Esophagus muscularis mucosa (tissue), 4 donors: ENCODE results near the gene TAF1B. TPM values are rescaled to one million over a fixed set of nuclear protein-coding genes. Genes with fewer than 3 reads are reported as not detected.

Source experiments
- DNase-seq: peaks from one replicate; pipeline ENCODE4 v3.0.0-alpha.2; 2017; ENCODE audit errors: extremely low spot score
- H3K27ac ChIP-seq, 4 donors: fragments of 200-600 bp; sonication (generic); replicated peaks in 1 of 4; 1 replicate in 3 of 4; 2 replicates in 1 of 4; pipeline ENCODE4 v1.5.1; 2016 to 2019; ENCODE audit warnings: mild to moderate bottlenecking in 1 of 4
- H3K27me3 ChIP-seq, 4 donors: fragments of 200-600 bp; sonication (generic); one replicate each; pipeline versions ENCODE4 v1.5.1 to v1.6.0; 2016 to 2019
- H3K36me3 ChIP-seq, 4 donors: fragments of 200-600 bp; sonication (generic); one replicate each; pipeline ENCODE4 v1.5.1; 2016 to 2019
- H3K4me1 ChIP-seq, 4 donors: fragments of 200-600 bp; sonication (generic); one replicate each; pipeline ENCODE4 v1.5.1; 2016 to 2019
- H3K4me3 ChIP-seq, 4 donors: fragments of 200-600 bp; sonication (generic); 1 replicate in 2 of 4; 2 replicates in 2 of 4; pipeline ENCODE4 v1.5.1; 2016 to 2019; ENCODE audit warnings: mild to moderate bottlenecking in 4 of 4, moderate library complexity in 1 of 4
- H3K9me3 ChIP-seq, 4 donors: fragments of 200-600 bp; sonication (generic); 1 replicate in 3 of 4; 2 replicates in 1 of 4; pipeline ENCODE4 v1.5.1; 2016 to 2019
- CTCF ChIP-seq, 3 experiments: fragments of 200-600 bp in 2 of 3; fragments of 450-650 bp in 1 of 3; sonication (generic) in 2 of 3; IDR thresholded peaks; one replicate each; pipeline ENCODE4 v1.5.1; 2017 to 2019; ENCODE audit warnings: antibody characterized with exemption in 3 of 3, mild to moderate bottlenecking in 2 of 3, moderate library complexity in 1 of 3
- EP300 ChIP-seq: sonication (generic); formaldehyde crosslinking; IDR thresholded peaks from one replicate; pipeline ENCODE4 v1.6.1; 2017; ENCODE audit warnings: antibody characterized with exemption
- POLR2A ChIP-seq: fragments of 450-650 bp; IDR thresholded peaks from one replicate; pipeline ENCODE4 v1.6.1; 2017; ENCODE audit warnings: antibody characterized with exemption, moderate library complexity, mild to moderate bottlenecking, low read depth
- POLR2AphosphoS5 ChIP-seq, 2 donors: sonication (generic); formaldehyde crosslinking; IDR thresholded peaks; one replicate each; pipeline ENCODE4 v1.6.1; 2017; ENCODE audit warnings: antibody characterized with exemption in 2 of 2
- WGBS: methylation state at CpG from one replicate; pipeline ENCODE4 v1.1.5; 2018; 5-methylcytosine and 5-hydroxymethylcytosine counted together
- intact Hi-C: fragments of 100-400 bp; cut with DNase I; formaldehyde crosslinking; loops from one replicate; pipeline ENCODE4 v1.15.1; 2023
- total RNA-seq, 4 donors: library from RNA; depleted of rRNA; stranded (reverse); fragments of >200 nt; gene quantifications; one replicate each; pipeline versions ENCODE4 v1.1.0 to v1.2.1, GENCODE V29; 2016

TAF1B gene
- total RNA-seq, 4 donors from 2014 or later = 7.1 to 10.1 (median 8.0) TPM

- TF ChIP-seq EP300 = no peak
- TF ChIP-seq CTCF (IDR thresholded peaks at IDR 0.05) = no peak
- TF ChIP-seq POLR2A = no peak
- no peak for TF ChIP-seq POLR2AphosphoS5 (IDR thresholded peaks at IDR 0.05)
- H3K4me3 ChIP-seq = no peak overlapping the region
- intact Hi-C loops = no loop called here
- H3K27ac ChIP-seq = no peak overlapping the region
- peaks cover 0 to 8% (median 4%) of the 10 kb centered on the region in 4 donors for H3K4me1 ChIP-seq
- no peaks in the 10 kb centered on the region for H3K36me3 ChIP-seq
- WGBS = 92% methylated on average over 13 of the region's 13 CpGs
- H3K9me3 ChIP-seq = no peaks in the 10 kb centered on the region
- no peak for DNase-seq
- no peaks in the 10 kb centered on the region for H3K27me3 ChIP-seq
These were observed 35.5 kb upstream of the TAF1B start for GRCh38 chr2:9807555-9808305.

- Histone ChIP-seq H3K36me3 (no peaks in the 10 kb centered on the region), H3K27ac (no peak overlapping the region), H3K9me3 (no peaks in the 10 kb centered on the region), H3K27me3 (no peaks in the 10 kb centered on the region), H3K4me3 (no peak overlapping the region), H3K4me1 (peaks cover 3 to 11% (median 5%) of the 10 kb centered on the region in 4 donors)
- DNase-seq = no peak
- 89% methylated on average over 9 of the region's 19 CpGs for WGBS
- intact Hi-C loops = no loop called here
- no peak for TF ChIP-seq EP300
- TF ChIP-seq CTCF (IDR thresholded peaks at IDR 0.05) = no peak
- TF ChIP-seq POLR2A = no peak
- no peak for TF ChIP-seq POLR2AphosphoS5 (IDR thresholded peaks at IDR 0.05)
These were observed 34.8 kb upstream of the TAF1B start for GRCh38 chr2:9808334-9809063.

GRCh38 chr2:9809064-9809356 lies 34.3 kb upstream of the TAF1B start:
- no peak overlapping the region for H3K27ac ChIP-seq
- 100% methylated on average over 4 of the region's 4 CpGs for WGBS
- no peaks in the 10 kb centered on the region for H3K27me3 ChIP-seq
- no peaks in the 10 kb centered on the region for H3K9me3 ChIP-seq
- TF ChIP-seq POLR2AphosphoS5 (IDR thresholded peaks at IDR 0.05) (no peak), POLR2A (no peak), EP300 (no peak), CTCF (IDR thresholded peaks at IDR 0.05) (no peak)
- no peak for DNase-seq
- intact Hi-C loops = no loop called here
- H3K36me3 ChIP-seq = no peaks in the 10 kb centered on the region
- peaks cover 9 to 17% (median 11%) of the 10 kb centered on the region in 4 donors for H3K4me1 ChIP-seq
- H3K4me3 ChIP-seq = no peak overlapping the region

- WGBS = 94% methylated on average over 8 of the region's 15 CpGs
- Histone ChIP-seq H3K4me1 (peaks cover 10 to 20% (median 13%) of the 10 kb centered on the region in 4 donors), H3K4me3 (no peak overlapping the region), H3K27ac (no peak overlapping the region), H3K36me3 (no peaks in the 10 kb centered on the region), H3K27me3 (peaks cover 0 to 3% (median 0%) of the 10 kb centered on the region in 4 donors), H3K9me3 (no peaks in the 10 kb centered on the region)
- TF ChIP-seq EP300 (no peak), POLR2A (no peak), POLR2AphosphoS5 (IDR thresholded peaks at IDR 0.05) (no peak), CTCF (IDR thresholded peaks at IDR 0.05) (no peak)
- intact Hi-C loops = loop anchor here (10.0 kb wide), 2 partner anchors 135 to 285 kb away; no protein-coding TSS in a partner anchor
- DNase-seq = no peak
These were observed 33.7 kb upstream of the TAF1B start for GRCh38 chr2:9809448-9810088.
